HepG2 (cell line): ENCODE measurements around the gene LBX2. TPM values are rescaled to one million over a fixed set of nuclear protein-coding genes. Genes with fewer than 3 reads are reported as not detected.

Experiments
- KLF16 ChIP-seq, 2 experiments: sonication (generic) in 1 of 2; formaldehyde crosslinking in 1 of 2; IDR thresholded peaks; 2 replicates each; pipeline versions ENCODE4 v1.6.1 to v1.8.0; 2016 to 2023; ENCODE audit warnings: missing genetic modification reagents in 2 of 2, missing compliant biosample characterization in 1 of 2
- MED13 ChIP-seq: sonication (generic); formaldehyde crosslinking; IDR thresholded peaks from 2 replicates; pipeline ENCODE4 v1.5.0; 2020; ENCODE audit warnings: missing genetic modification reagents
- MXI1 ChIP-seq: IDR thresholded peaks from 3 replicates; pipeline ENCODE4 v1.6.1; 2012; ENCODE audit warnings: low read depth, low read length, inconsistent platforms, borderline replicate concordance
- SNAPC4 ChIP-seq: sonication (generic); formaldehyde crosslinking; IDR thresholded peaks from 2 replicates; pipeline ENCODE4 v1.4.0; 2020; ENCODE audit warnings: mild to moderate bottlenecking, missing genetic modification reagents
- SOX6 ChIP-seq, 2 experiments: fragments of 450-650 bp in 1 of 2; sonication (generic) in 1 of 2; formaldehyde crosslinking in 1 of 2; IDR thresholded peaks; 2 replicates each; pipeline versions ENCODE4 v1.4.0 to v1.6.1; 2017 to 2020; ENCODE audit warnings: antibody characterized with exemption in 1 of 2, mild to moderate bottlenecking in 1 of 2, missing genetic modification reagents in 1 of 2
- SP5 ChIP-seq: IDR thresholded peaks from 2 replicates; pipeline ENCODE4 v1.6.1; 2016; ENCODE audit warnings: low read depth, borderline replicate concordance
- ZFP1 ChIP-seq: IDR thresholded peaks from 2 replicates; pipeline ENCODE4 v1.6.1; 2016
- ZFY ChIP-seq: sonication (generic); formaldehyde crosslinking; IDR thresholded peaks from 2 replicates; pipeline ENCODE4 v1.4.0; 2020; ENCODE audit warnings: missing genetic modification reagents
- ZHX2 ChIP-seq, 2 experiments: sonication (generic) in 1 of 2; formaldehyde crosslinking in 1 of 2; IDR thresholded peaks; 2 replicates each; pipeline versions ENCODE4 v1.6.1 to v1.9.0; 2014 to 2022; ENCODE audit warnings: antibody characterized with exemption in 1 of 2, borderline replicate concordance in 1 of 2, inconsistent platforms in 1 of 2, low read depth in 1 of 2, missing genetic modification reagents in 1 of 2
- ZNF251 ChIP-seq: sonication (generic); formaldehyde crosslinking; IDR thresholded peaks from 2 replicates; pipeline ENCODE4 v1.9.0; 2021; ENCODE audit warnings: mild to moderate bottlenecking, missing genetic modification reagents
- ZNF329 ChIP-seq: sonication (generic); formaldehyde crosslinking; IDR thresholded peaks from 2 replicates; pipeline ENCODE4 v1.9.0; 2021; ENCODE audit warnings: low read depth, mild to moderate bottlenecking, missing genetic modification reagents
- ZNF331 ChIP-seq: sonication (generic); formaldehyde crosslinking; IDR thresholded peaks from 2 replicates; pipeline ENCODE4 v1.4.0; 2020; ENCODE audit warnings: missing genetic modification reagents
- ZNF513 ChIP-seq: sonication (generic); formaldehyde crosslinking; conservative IDR thresholded peaks from 2 replicates; pipeline ENCODE4 v1.5.0; 2020; ENCODE audit warnings: missing genetic modification reagents
- ZNF580 ChIP-seq: IDR thresholded peaks from 2 replicates; pipeline ENCODE4 v1.6.1; 2016; ENCODE audit warnings: low read depth, borderline replicate concordance
- polyA plus RNA-seq, 8 experiments: library from polyadenylated mRNA; depleted of rRNA in 3 of 8; stranded (reverse) in 7 of 8; unstranded in 1 of 8; fragments of >200 nt; fragmentation: Illumina TruSeq in 4 of 8; extraction: Trizol in 4 of 8; gene quantifications; 2 replicates each; pipeline versions ENCODE4 v1.2.1 to v1.2.3, GENCODE V29; 2011 to 2016; ENCODE audit warnings: low read depth in 4 of 8, missing spikeins in 1 of 8, mixed read lengths in 1 of 8; ENCODE audit not compliant: insufficient read depth in 1 of 8
- total RNA-seq, 5 experiments: library from RNA; depleted of rRNA; stranded (reverse); fragments of >200 nt; fragmentation: Illumina TruSeq; extraction: Trizol; gene quantifications; 2 replicates each; pipeline ENCODE4 v1.2.3, GENCODE V29; 2016; ENCODE audit warnings: low read depth in 1 of 5

The LBX2 gene
- total and polyA plus RNA-seq, 2 of the 13 experiments (the other 11 are each of a cell fraction or from before 2014, with no cell fraction given) = 6.4 to 8.1 TPM

- TF ChIP-seq SNAPC4 (peak; percentile 95), ZHX2 (IDR thresholded peaks at IDR 0.05; ENCODE audit: low read depth) (peak; percentile 86), ZHX2 (CRISPR knock-in tag; IDR thresholded peaks at IDR 0.05; ENCODE audit: borderline replicate concordance) (no peak), ZNF329 (CRISPR knock-in tag) (peak; percentile 69; the same call in 1 of the 2 replicates), ZNF513 (peak; percentile 89; the same call in 1 of the 2 replicates), ZFP1 (no peak; the same call in 1 of the 2 replicates), ZFY (peak; percentile 83), ZNF580 (peak; percentile 48; the same call in 1 of the 2 replicates), KLF16 (CRISPR knock-in tag; IDR thresholded peaks at IDR 0.05) (peak; percentile 88 to 90; a peak in 3 of 4 replicates), MXI1 (peak; percentile 93; the same call in 2 of the 3 replicates), ZNF251 (CRISPR knock-in tag) (no peak), SP5 (CRISPR knock-in tag) (peak; percentile 83), ZNF331 (CRISPR knock-in tag) (0 out of 2 replicates have a peak, but pooled peaks have one; percentile 45), MED13 (peak; percentile 77; the same call in 1 of the 2 replicates), SOX6 (IDR thresholded peaks at IDR 0.05) (no peak), SOX6 (CRISPR knock-in tag; IDR thresholded peaks at IDR 0.05) (peak; percentile 82)
Observed at GRCh38 chr2:74529357-74530238, 30.2 kb upstream of the LBX2 start, which contains the start of the genes AUP1 and HTRA2 (continued).
